H1 (cell line): ENCODE measurements around the gene SNX32. TPM values are rescaled to one million over a fixed set of nuclear protein-coding genes. Genes with fewer than 3 reads are reported as not detected.

Experiments used
- CTCF ChIA-PET: fragments of 300-600 bp; sonication (Branson Sonifier 250); formaldehyde crosslinking; loops from one replicate; lab custom pipeline; 2021; ENCODE audit not compliant: partially characterized antibody; lab: Charles Lee
- POLR2A ChIA-PET: fragments of 300-600 bp; sonication (Branson Sonifier 250); formaldehyde crosslinking; loops from one replicate; lab custom pipeline; 2021; ENCODE audit warnings: inconsistent platforms; ENCODE audit not compliant: partially characterized antibody; lab: Charles Lee
- DNase-seq, 2 experiments: peaks; one replicate each; pipeline versions ENCODE4 v3.0.0 to v3.0.0-alpha.2; 2010 to 2022; ENCODE audit warnings: low spot score in 2 of 2, low read depth in 1 of 2, mixed read lengths in 1 of 2
- FAIRE-seq: peaks from 2 replicates; lab custom pipeline; 2011; peaks lifted over from hg19 to GRCh38; lab: Jason Lieb, UNC
- H2AFZ ChIP-seq: 2 replicates; pipeline ENCODE4 v1.8.1; 2012; ENCODE audit warnings: low read length, inconsistent platforms
- H2AK5ac ChIP-seq: 2 replicates; pipeline ENCODE4 v1.6.1; 2013; ENCODE audit warnings: low read depth, low read length
- H2BK120ac ChIP-seq: replicated peaks from 2 replicates; pipeline ENCODE3; 2013; ENCODE audit warnings: low read depth, low read length, inconsistent platforms
- H2BK12ac ChIP-seq: 2 replicates; pipeline ENCODE4 v1.6.1; 2013; ENCODE audit warnings: low read depth, low read length
- H2BK15ac ChIP-seq: 2 replicates; pipeline ENCODE4 v1.6.1; 2013; ENCODE audit warnings: low read length
- H2BK20ac ChIP-seq: 2 replicates; pipeline ENCODE4 v1.6.1; 2013; ENCODE audit warnings: low read length
- H2BK5ac ChIP-seq: 2 replicates; pipeline ENCODE4 v1.6.1; 2013; ENCODE audit warnings: low read depth, low read length
- H3K14ac ChIP-seq: 2 replicates; pipeline ENCODE4 v1.6.1; 2013; ENCODE audit warnings: inconsistent platforms; ENCODE audit not compliant: insufficient read length
- H3K18ac ChIP-seq: 2 replicates; pipeline ENCODE4 v1.6.1; 2013; ENCODE audit warnings: low read length; ENCODE audit errors: extremely low read depth
- H3K23ac ChIP-seq: 2 replicates; pipeline ENCODE4 v1.6.1; 2013; ENCODE audit warnings: inconsistent platforms; ENCODE audit not compliant: insufficient read length
- H3K23me2 ChIP-seq: 2 replicates; pipeline ENCODE4 v1.6.1; 2013; ENCODE audit warnings: low read depth, low read length
- H3K27ac ChIP-seq: 2 replicates; pipeline ENCODE4 v1.6.1; 2011; ENCODE audit warnings: low read depth, low read length, inconsistent platforms
- H3K27me3 ChIP-seq, 4 experiments: replicated peaks in 1 of 4; 1 replicate in 1 of 4; 2 replicates in 3 of 4; pipeline versions ENCODE4 v1.6.1 to v1.8.1; 2011 to 2013; ENCODE audit warnings: low read length in 3 of 4, mild to moderate bottlenecking in 3 of 4, inconsistent platforms in 2 of 4, mixed read lengths in 2 of 4, moderate library complexity in 1 of 4; ENCODE audit not compliant: control insufficient read depth in 3 of 4, insufficient read depth in 3 of 4; ENCODE audit errors: extremely low read depth in 1 of 4
- H3K36me3 ChIP-seq, 4 experiments: 2 replicates each; pipeline versions ENCODE4 v1.6.1 to v1.8.1; 2011 to 2013; ENCODE audit warnings: mild to moderate bottlenecking in 4 of 4, low read length in 3 of 4, moderate library complexity in 2 of 4, control low read depth in 1 of 4, inconsistent platforms in 1 of 4; ENCODE audit not compliant: insufficient read depth in 4 of 4, control insufficient read depth in 2 of 4
- H3K4ac ChIP-seq: replicated peaks from 2 replicates; pipeline ENCODE3; 2013; ENCODE audit warnings: low read length, low read depth, mixed read lengths, inconsistent platforms; ENCODE audit not compliant: insufficient read length
- H3K4me1 ChIP-seq, 4 experiments: replicated peaks in 1 of 4; 1 replicate in 1 of 4; 2 replicates in 3 of 4; pipeline versions ENCODE4 v1.6.1 to v1.8.1; 2011 to 2013; ENCODE audit warnings: low read length in 3 of 4, inconsistent platforms in 2 of 4, mixed read lengths in 1 of 4; ENCODE audit not compliant: insufficient read depth in 4 of 4, control insufficient read depth in 3 of 4
- H3K4me2 ChIP-seq, 2 experiments: 2 replicates each; pipeline versions ENCODE4 v1.6.1 to v1.8.1; 2011 to 2013; ENCODE audit warnings: low read depth in 2 of 2, low read length in 2 of 2, control low read depth in 1 of 2, inconsistent platforms in 1 of 2, mild to moderate bottlenecking in 1 of 2; ENCODE audit not compliant: insufficient read depth in 1 of 2
- H3K4me3 ChIP-seq, 4 experiments: fragments of 200-600, 300-600 bp in 1 of 4; sonication (generic), shearing (Covaris generic), sonication (Bioruptor Twin) in 1 of 4; 2 replicates each; pipeline versions ENCODE4 v1.5.1 to v1.8.1; 2011 to 2016; ENCODE audit warnings: low read length in 4 of 4, low read depth in 3 of 4, control low read depth in 2 of 4, inconsistent platforms in 2 of 4, mild to moderate bottlenecking in 2 of 4, mixed read lengths in 1 of 4, moderate library complexity in 1 of 4; ENCODE audit not compliant: insufficient read depth in 2 of 4; ENCODE audit errors: extremely low read depth in 1 of 4
- H3K56ac ChIP-seq: replicated peaks from 2 replicates; pipeline ENCODE3; 2013; ENCODE audit warnings: low read depth, mild to moderate bottlenecking, mixed read lengths, low read length, inconsistent platforms; ENCODE audit not compliant: insufficient read length
- H3K79me1 ChIP-seq: 2 replicates; pipeline ENCODE4 v1.6.1; 2013; ENCODE audit warnings: low read depth, low read length, control low read depth
- H3K79me2 ChIP-seq, 2 experiments: 2 replicates each; pipeline versions ENCODE4 v1.6.1 to v1.8.1; 2012 to 2013; ENCODE audit warnings: low read length in 2 of 2, mild to moderate bottlenecking in 2 of 2, inconsistent platforms in 1 of 2; ENCODE audit not compliant: insufficient read depth in 2 of 2, control insufficient read depth in 1 of 2
- H3K9ac ChIP-seq, 4 experiments: replicated peaks in 1 of 4; 1 replicate in 1 of 4; 2 replicates in 3 of 4; pipeline versions ENCODE4 v1.6.1 to v1.8.1; 2011 to 2013; ENCODE audit warnings: low read depth in 3 of 4, low read length in 3 of 4, control low read depth in 2 of 4, mild to moderate bottlenecking in 2 of 4, moderate library complexity in 2 of 4, inconsistent platforms in 1 of 4; ENCODE audit errors: extremely low read depth in 1 of 4
- H3K9me3 ChIP-seq, 2 experiments: 2 replicates each; pipeline versions ENCODE4 v1.6.1 to v1.8.1; 2012 to 2013; ENCODE audit warnings: mild to moderate bottlenecking in 2 of 2, moderate library complexity in 2 of 2, control low read depth in 1 of 2, inconsistent platforms in 1 of 2, low read depth in 1 of 2, low read length in 1 of 2, mixed read lengths in 1 of 2; ENCODE audit not compliant: insufficient read depth in 2 of 2
- H4K20me1 ChIP-seq, 2 experiments: replicated peaks in 1 of 2; 2 replicates each; pipeline versions ENCODE3 to v1.8.1; 2011 to 2013; ENCODE audit warnings: inconsistent platforms in 2 of 2, low read length in 2 of 2, mild to moderate bottlenecking in 1 of 2; ENCODE audit not compliant: insufficient read depth in 2 of 2, control insufficient read depth in 1 of 2
- H4K5ac ChIP-seq: 2 replicates; pipeline ENCODE4 v1.6.1; 2013; ENCODE audit warnings: low read length, low read depth, mixed read lengths, inconsistent platforms; ENCODE audit not compliant: insufficient read length
- H4K8ac ChIP-seq: 2 replicates; pipeline ENCODE4 v1.8.0; 2013; ENCODE audit warnings: mild to moderate bottlenecking, moderate library complexity, low read length, inconsistent platforms; ENCODE audit not compliant: insufficient read depth; ENCODE audit errors: extremely low read depth
- H4K91ac ChIP-seq: replicated peaks from 2 replicates; pipeline ENCODE3; 2013; ENCODE audit warnings: low read length, mixed read lengths, inconsistent platforms; ENCODE audit not compliant: insufficient read length
- BRCA1 ChIP-seq: IDR thresholded peaks from 2 replicates; pipeline ENCODE4 v1.6.1; 2012; ENCODE audit warnings: low read depth, low read length, improper control_type of control experiment
- CHD1 ChIP-seq: IDR thresholded peaks from 2 replicates; pipeline ENCODE4 v1.6.1; 2012; ENCODE audit warnings: low read depth, low read length, improper control_type of control experiment
- GABPA ChIP-seq: IDR thresholded peaks from 2 replicates; pipeline ENCODE4 v1.6.1; 2011; ENCODE audit warnings: mild to moderate bottlenecking, low read length, moderate library complexity, borderline replicate concordance; ENCODE audit not compliant: insufficient read depth
- JUND ChIP-seq: IDR thresholded peaks from 2 replicates; pipeline ENCODE4 v1.6.1; 2011; ENCODE audit warnings: mild to moderate bottlenecking, improper control_type of control experiment, low read length
- KDM1A ChIP-seq: fragments of 200-600, 300-600 bp; sonication (generic); IDR thresholded peaks from 2 replicates; pipeline ENCODE4 v1.7.1; 2016; ENCODE audit warnings: mild to moderate bottlenecking, low read length, borderline replicate concordance
- NANOG ChIP-seq: IDR thresholded peaks from 2 replicates; pipeline ENCODE4 v1.6.1; 2011; ENCODE audit warnings: low read length, low read depth, mild to moderate bottlenecking, inconsistent platforms; ENCODE audit not compliant: insufficient read depth, poor library complexity, severe bottlenecking
- POU5F1 ChIP-seq: IDR thresholded peaks from 2 replicates; pipeline ENCODE4 v1.6.1; 2011; ENCODE audit warnings: low read depth, mild to moderate bottlenecking, low read length, moderate library complexity
- SP2 ChIP-seq: IDR thresholded peaks from 2 replicates; pipeline ENCODE4 v1.6.1; 2012; ENCODE audit warnings: mild to moderate bottlenecking, low read length, inconsistent platforms
- TAF7 ChIP-seq: optimal IDR thresholded peaks from 2 replicates; pipeline ENCODE3; 2011; ENCODE audit warnings: low read depth, mild to moderate bottlenecking, inconsistent platforms, low read length, moderate library complexity, borderline replicate concordance
- TEAD4 ChIP-seq: IDR thresholded peaks from 2 replicates; pipeline ENCODE4 v1.6.1; 2012; ENCODE audit warnings: low read depth, low read length, inconsistent platforms, mixed read lengths
- WGBS, 2 experiments: shearing (Covaris generic) in 1 of 2; methylation state at CpG; one replicate each; pipeline versions ENCODE4 v1.1.6 to v1.1.7; 2013 to 2015; ENCODE audit warnings: low lambda C conversion rate in 2 of 2, mixed read lengths in 2 of 2, inconsistent platforms in 1 of 2, low coverage in 1 of 2, missing lambda C conversion rate in 1 of 2; ENCODE audit not compliant: insufficient replicate concordance in 2 of 2, insufficient coverage in 1 of 2, insufficient read length in 1 of 2; ENCODE audit errors: extremely low coverage in 1 of 2, missing lambda C conversion rate in 1 of 2; 5-methylcytosine and 5-hydroxymethylcytosine counted together
- polyA plus RNA-seq, 7 experiments: library from polyadenylated mRNA; depleted of rRNA in 3 of 7; stranded (reverse) in 5 of 7; unstranded in 2 of 7; fragments of >200 nt in 5 of 7; fragments of 200-250 nt in 2 of 7; gene quantifications; 1 replicate in 5 of 7; 2 replicates in 1 of 7; 4 replicates in 1 of 7; pipeline versions ENCODE4 v1.2.1 to v1.2.3, GENCODE V29; 2011 to 2013; ENCODE audit warnings: missing spikeins in 2 of 7, mixed read lengths in 2 of 7
- total RNA-seq: library from RNA; stranded (reverse); fragmentation: NEBNext Ultra II Directional; extraction: Animal tissue kit (Norgen Biotek cat#: 25700); gene quantifications from 2 replicates; pipeline ENCODE4 v1.2.1, GENCODE V29; 2021
- TF ChIP-seq, protein P1 (sequence below): IDR thresholded peaks from 2 replicates; pipeline ENCODE4 v1.6.1; 2011; ENCODE audit warnings: low read length, improper control_type of control experiment

Gene SNX32
- total and polyA plus RNA-seq, 2 of the 8 experiments (the other 6 are each of a cell fraction or from before 2014, with no cell fraction given) = 0.76 to 2.2 TPM

DNA sequence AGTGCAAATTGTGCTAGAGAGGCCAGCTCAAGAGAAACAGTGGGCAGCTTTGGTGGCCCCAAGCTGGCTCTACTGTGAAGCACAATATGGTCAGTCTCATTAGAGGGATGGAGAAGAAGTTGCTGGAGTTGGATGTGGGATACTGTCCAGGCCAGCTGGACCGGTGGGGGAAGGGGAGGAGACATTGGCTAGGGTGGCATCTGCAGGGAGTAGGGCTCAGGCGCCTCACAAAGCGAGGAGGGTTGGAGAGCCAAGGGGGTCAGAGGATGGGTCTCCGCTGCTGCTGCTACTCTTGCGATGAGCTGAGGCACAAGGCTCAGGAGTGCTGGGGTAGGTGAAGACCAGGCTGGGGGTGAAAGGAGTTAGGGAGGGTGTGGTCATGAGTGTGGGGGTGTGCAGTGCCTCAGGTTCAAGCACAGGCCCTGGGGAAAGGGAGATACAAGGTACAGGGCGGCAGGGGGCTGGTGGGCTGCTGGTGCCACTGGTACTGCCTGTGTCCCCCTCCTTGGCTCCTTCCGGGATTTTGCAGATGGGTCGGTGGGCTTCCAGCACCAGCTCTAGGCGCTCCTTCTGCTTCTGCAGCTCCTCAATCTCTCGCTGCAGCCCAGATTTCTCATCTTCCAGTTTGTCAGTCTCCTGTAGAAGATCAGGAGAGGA lies 59.0 kb downstream of the SNX32 start:
- no peak overlapping the region; the same call in 1 of the 2 replicates for H4K8ac ChIP-seq
- H3K23me2 ChIP-seq = peaks cover 20% of the 10 kb centered on the region
- H3K4me2 ChIP-seq = peak overlapping the region; percentile 9 to 94; a peak in 2 of 4 replicates
- H3K18ac ChIP-seq = no peak overlapping the region
- H4K20me1 ChIP-seq = peaks cover 0 to 4% of the 10 kb centered on the region in 2 experiments
- H3K79me2 ChIP-seq = no peaks in the 10 kb centered on the region
- WGBS, 2 experiments = 93% methylated on average over 10 of the region's 10 CpGs; no CpG with 5 or more reads in 1 of the 2 experiments
- no peaks in the 10 kb centered on the region for H3K9me3 ChIP-seq
- ChIA-PET CTCF (interaction anchor here (0.6 to 19.6 kb wide), 15 partner anchors 7 to 307 kb away, joined by 3 to 283 read pairs (median 30); partner anchors contain the start of genes AP5B1, C11orf68, CFL1 and EFEMP2), POLR2A (interaction anchor here (0.8 to 39.7 kb wide), 8 partner anchors 7 to 172 kb away, joined by 3 to 1071 read pairs (median 11); partner anchors contain the start of genes C11orf68, CFL1, EFEMP2 and FOSL1)
- H3K4ac ChIP-seq = no peak overlapping the region
- H4K91ac ChIP-seq = no peak overlapping the region
- peak overlapping the region in 1 of 4 experiments; percentile 82; a peak in 1 of 8 replicates for H3K4me3 ChIP-seq
- DNase-seq (no peak), FAIRE-seq (no peak)
- peaks cover 0 to 28% (median 8%) of the 10 kb centered on the region in 4 experiments; a peak in 5 of 7 replicates for H3K4me1 ChIP-seq
- H2AFZ ChIP-seq = no peak overlapping the region
- no peak overlapping the region for H2BK12ac ChIP-seq
- no peaks in the 10 kb centered on the region for H3K36me3 ChIP-seq
- H2BK5ac ChIP-seq = no peak overlapping the region
- no peak overlapping the region for H3K56ac ChIP-seq
- H2BK20ac ChIP-seq = no peak overlapping the region
- H3K79me1 ChIP-seq = no peaks in the 10 kb centered on the region; the same call in 1 of the 2 replicates
- no peak overlapping the region for H2AK5ac ChIP-seq
- H3K27me3 ChIP-seq = peaks cover 0 to 14% (median 8%) of the 10 kb centered on the region in 4 experiments; a peak in 6 of 7 replicates
- no peak overlapping the region for H2BK120ac ChIP-seq
- H3K27ac ChIP-seq = no peak overlapping the region
- no peak overlapping the region for H4K5ac ChIP-seq
- peak overlapping the region; percentile 88; the same call in 1 of the 2 replicates for H2BK15ac ChIP-seq
- no peak overlapping the region for H3K14ac ChIP-seq
- H3K23ac ChIP-seq = no peak overlapping the region
- no peak overlapping the region for H3K9ac ChIP-seq
- no peak for TF ChIP-seq TEAD4
- no peak for TF ChIP-seq GABPA
- TF ChIP-seq TAF7 = no peak
- TF ChIP-seq JUND = no peak
- no peak for TF ChIP-seq POU5F1
- TF ChIP-seq BRCA1 = no peak
- TF ChIP-seq KDM1A = no peak
- TF ChIP-seq, protein P1, sequence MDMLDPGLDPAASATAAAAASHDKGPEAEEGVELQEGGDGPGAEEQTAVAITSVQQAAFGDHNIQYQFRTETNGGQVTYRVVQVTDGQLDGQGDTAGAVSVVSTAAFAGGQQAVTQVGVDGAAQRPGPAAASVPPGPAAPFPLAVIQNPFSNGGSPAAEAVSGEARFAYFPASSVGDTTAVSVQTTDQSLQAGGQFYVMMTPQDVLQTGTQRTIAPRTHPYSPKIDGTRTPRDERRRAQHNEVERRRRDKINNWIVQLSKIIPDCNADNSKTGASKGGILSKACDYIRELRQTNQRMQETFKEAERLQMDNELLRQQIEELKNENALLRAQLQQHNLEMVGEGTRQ = no peak
- no peak for TF ChIP-seq CHD1
- TF ChIP-seq SP2 = no peak
- TF ChIP-seq NANOG = no peak
